K562 (cell line): ENCODE results near the gene PPP4R4. TPM values are rescaled to one million over a fixed set of nuclear protein-coding genes. Genes with fewer than 3 reads are reported as not detected.

Experiments
- ATAC-seq: fragments of 200-7000 bp; cut with Tn5 transposase; 3 replicates; pipeline ENCODE4 v1.9.1; 2020; ENCODE audit warnings: moderate library complexity
- BruUV-seq: library from RNA; stranded (reverse); fragments of 400-500 nt; replicated peaks from 2 replicates; lab custom pipeline; 2021; lab: Mats Ljungman, UMichigan
- CTCF ChIA-PET: fragments of 300-600 bp; formaldehyde crosslinking; extraction: SDS; loops from one replicate; lab custom pipeline; 2021; ENCODE audit warnings: low intra/inter-chr PET ratio; lab: Yijun Ruan, JAX
- POLR2A ChIA-PET: fragments of 300-600, 350-650 bp; sonication (Branson Sonifier 250); formaldehyde crosslinking; extraction: SDS; loops from one replicate; lab custom pipeline; 2021; ENCODE audit warnings: antibody characterized with exemption, inconsistent platforms; lab: Yijun Ruan, JAX
- DNase-seq, 4 experiments: peaks; one replicate each; pipeline versions ENCODE4 v3.0.0 to v3.0.0-alpha.2; 2011 to 2018; ENCODE audit warnings: low spot score in 3 of 4, mixed read lengths in 3 of 4; ENCODE audit errors: extremely low read depth in 1 of 4
- FAIRE-seq: peaks from 2 replicates; lab custom pipeline; 2011; peaks lifted over from hg19 to GRCh38; lab: Jason Lieb, UNC
- H2AFZ ChIP-seq: 2 replicates; pipeline ENCODE4 v1.6.0; 2011; ENCODE audit warnings: low read depth, low read length, control low read depth, inconsistent platforms
- H3K27ac ChIP-seq: fragments of 200-600 bp; 3 replicates; pipeline ENCODE4 v1.8.0; 2011; ENCODE audit warnings: low read depth, mild to moderate bottlenecking, control low read depth, inconsistent platforms, low read length, moderate library complexity, mixed read lengths; ENCODE audit errors: extremely low read depth
- H3K27me3 ChIP-seq, 2 experiments: fragments of 300-600 bp in 1 of 2; 2 replicates in 1 of 2; 3 replicates in 1 of 2; pipeline versions ENCODE4 v1.6.0 to v1.8.0; 2011; ENCODE audit warnings: inconsistent platforms in 2 of 2, low read length in 2 of 2, mild to moderate bottlenecking in 1 of 2, mixed read lengths in 1 of 2, moderate library complexity in 1 of 2; ENCODE audit not compliant: control insufficient read depth in 2 of 2, insufficient read depth in 2 of 2
- H3K36me3 ChIP-seq: fragments of 300-600 bp; 3 replicates; pipeline ENCODE4 v1.8.0; 2011; ENCODE audit warnings: mild to moderate bottlenecking, low read length, inconsistent platforms; ENCODE audit not compliant: control insufficient read depth, insufficient read depth
- H3K4me1 ChIP-seq, 2 experiments: fragments of 200-600 bp in 1 of 2; replicated peaks in 1 of 2; 2 replicates in 1 of 2; 3 replicates in 1 of 2; pipeline versions ENCODE4 v1.5.1 to v1.8.0; 2011; ENCODE audit warnings: inconsistent platforms in 2 of 2, low read length in 2 of 2, mild to moderate bottlenecking in 1 of 2, mixed read lengths in 1 of 2, moderate library complexity in 1 of 2; ENCODE audit not compliant: control insufficient read depth in 2 of 2, insufficient read depth in 2 of 2
- H3K4me2 ChIP-seq: 2 replicates; pipeline ENCODE4 v1.6.1; 2011; ENCODE audit warnings: low read length, control low read depth, inconsistent platforms, mixed read lengths; ENCODE audit not compliant: insufficient read depth
- H3K4me3 ChIP-seq: fragments of 200-600 bp; sonication (generic), shearing (Covaris generic); 2 replicates; pipeline ENCODE4 v1.5.1; 2016; ENCODE audit warnings: control low read depth, inconsistent platforms
- H3K79me2 ChIP-seq: fragments of 200-600 bp; 3 replicates; pipeline ENCODE4 v1.8.0; 2011; ENCODE audit warnings: low read length, inconsistent platforms; ENCODE audit not compliant: control insufficient read depth, insufficient read depth
- H3K9ac ChIP-seq, 2 experiments: 2 replicates each; pipeline versions ENCODE4 v1.6.0 to v1.6.1; 2011; ENCODE audit warnings: low read depth in 2 of 2, low read length in 2 of 2, control low read depth in 1 of 2, inconsistent platforms in 1 of 2, mild to moderate bottlenecking in 1 of 2, mixed read lengths in 1 of 2; ENCODE audit not compliant: insufficient read depth in 1 of 2
- H3K9me1 ChIP-seq: one replicate; pipeline ENCODE4 v1.6.0; 2011; ENCODE audit warnings: inconsistent platforms, mild to moderate bottlenecking, low read length, moderate library complexity; ENCODE audit not compliant: control insufficient read depth, insufficient read depth
- H3K9me3 ChIP-seq: replicated peaks from 2 replicates; pipeline ENCODE4 v1.5.1; 2011; ENCODE audit warnings: low read depth, low read length, inconsistent platforms; ENCODE audit not compliant: control insufficient read depth, insufficient read depth
- H4K20me1 ChIP-seq: replicated peaks from 2 replicates; pipeline ENCODE4 v1.6.1; 2011; ENCODE audit warnings: low read length, inconsistent platforms, mixed read lengths; ENCODE audit not compliant: control insufficient read depth, insufficient read depth
- CBFB ChIP-seq: sonication (generic); formaldehyde crosslinking; IDR thresholded peaks from 2 replicates; pipeline ENCODE4 v1.4.0; 2020; ENCODE audit warnings: mild to moderate bottlenecking, missing genetic modification reagents
- CEBPB ChIP-seq: fragments of 450-650 bp; IDR thresholded peaks from 2 replicates; pipeline ENCODE4 v1.6.1; 2016; ENCODE audit warnings: missing genetic modification characterization, missing compliant biosample characterization
- CTCFL ChIP-seq: IDR thresholded peaks from 2 replicates; pipeline ENCODE4 v1.6.1; 2011; ENCODE audit warnings: borderline replicate concordance, low read depth, mild to moderate bottlenecking, moderate library complexity, low read length; ENCODE audit not compliant: insufficient read depth, poor library complexity, severe bottlenecking
- ERF ChIP-seq: fragments of 450-650 bp; formaldehyde crosslinking; IDR thresholded peaks from 2 replicates; pipeline ENCODE4 v1.4.0; 2020; ENCODE audit warnings: mild to moderate bottlenecking, mixed read lengths
- ETS2 ChIP-seq: IDR thresholded peaks from 2 replicates; pipeline ENCODE4 v1.6.1; 2016; ENCODE audit warnings: borderline replicate concordance, missing genetic modification characterization, mild to moderate bottlenecking, moderate library complexity, missing compliant biosample characterization; ENCODE audit not compliant: poor library complexity, severe bottlenecking
- HMGN3 ChIP-seq: IDR thresholded peaks from 2 replicates; pipeline ENCODE4 v1.6.1; 2011; ENCODE audit warnings: borderline replicate concordance, low read depth, mild to moderate bottlenecking, mixed read lengths, low read length; ENCODE audit not compliant: insufficient read length; ENCODE audit errors: extremely low read depth
- MCM5 ChIP-seq: fragments of 450-650 bp; IDR thresholded peaks from 2 replicates; pipeline ENCODE4 v1.6.1; 2016; ENCODE audit warnings: low read depth
- MLLT1 ChIP-seq, 2 experiments: fragments of 450-650 bp; IDR thresholded peaks; 2 replicates each; pipeline ENCODE4 v1.6.1; 2016
- MXI1 ChIP-seq: IDR thresholded peaks from 2 replicates; pipeline ENCODE4 v1.6.1; 2011; ENCODE audit warnings: low read depth, mild to moderate bottlenecking, improper control_type of control experiment, low read length
- POLR2B ChIP-seq: fragments of 450-650 bp; IDR thresholded peaks from 2 replicates; pipeline ENCODE4 v1.6.1; 2018; ENCODE audit warnings: low read depth; ENCODE audit not compliant: partially characterized antibody
- STAT5A ChIP-seq: IDR thresholded peaks from 2 replicates; pipeline ENCODE4 v1.6.1; 2012; ENCODE audit warnings: low read length, inconsistent platforms, borderline replicate concordance
- ZEB2 ChIP-seq: fragments of 450-650 bp; IDR thresholded peaks from 2 replicates; pipeline ENCODE4 v1.6.1; 2016
- ZMIZ1 ChIP-seq, 2 experiments: fragments of 150-350 bp in 1 of 2; IDR thresholded peaks; 2 replicates each; pipeline ENCODE4 v1.6.1; 2012 to 2016; ENCODE audit warnings: low read depth in 2 of 2, low read length in 2 of 2, mild to moderate bottlenecking in 1 of 2, moderate library complexity in 1 of 2
- ZNF133 ChIP-seq: fragments of 250-450 bp; sonication (Bioruptor Pico); IDR thresholded peaks from 2 replicates; pipeline ENCODE4 v1.4.0; 2020; ENCODE audit warnings: mild to moderate bottlenecking
- ZNF274 ChIP-seq: IDR thresholded peaks from 2 replicates; pipeline ENCODE4 v1.6.1; 2011; ENCODE audit warnings: low read depth, mild to moderate bottlenecking, low read length, moderate library complexity, borderline replicate concordance
- ZNF324 ChIP-seq: fragments of 250-450 bp; sonication (Bioruptor Pico); IDR thresholded peaks from 2 replicates; pipeline ENCODE4 v1.4.0; 2020; ENCODE audit warnings: mild to moderate bottlenecking
- ZNF584 ChIP-seq: fragments of 200-800 bp; sonication (Bioruptor generic); IDR thresholded peaks from 2 replicates; pipeline ENCODE4 v1.6.1; 2016; ENCODE audit warnings: low read depth, mild to moderate bottlenecking, missing genetic modification characterization, missing compliant biosample characterization
- WGBS: fragments of 100-300 bp; shearing (Covaris generic); methylation state at CpG from one replicate; pipeline ENCODE4 v1.1.6; 2016; ENCODE audit warnings: low coverage, mixed read lengths; ENCODE audit not compliant: insufficient coverage; ENCODE audit errors: missing lambda C conversion rate; 5-methylcytosine and 5-hydroxymethylcytosine counted together
- in situ Hi-C: fragments of 300-500 bp; cut with MboI; formaldehyde crosslinking; loops from 4 replicates; pipeline ENCODE4 v1.15.0; 2018; ENCODE audit warnings: inconsistent platforms, mixed read lengths
- intact Hi-C: fragments of 100-400 bp; cut with micrococcal nuclease; formaldehyde crosslinking; loops from 2 replicates; pipeline ENCODE4 v1.14.2; 2022
- polyA plus RNA-seq, 8 experiments: library from polyadenylated mRNA; depleted of rRNA in 4 of 8; stranded (reverse) in 5 of 8; unstranded in 3 of 8; fragments of >200 nt; fragmentation: Nextera tagmentation in 2 of 8; fragmentation: Illumina TruSeq in 1 of 8; extraction: Ambion mirVana in 2 of 8; extraction: Trizol in 1 of 8; gene quantifications; 2 replicates each; pipeline versions ENCODE4 v1.2.1 to v1.2.3, GENCODE V29; 2011 to 2014; ENCODE audit warnings: inconsistent platforms in 1 of 8, missing spikeins in 1 of 8
- total RNA-seq, 7 experiments: library from RNA; depleted of rRNA in 6 of 7; stranded (reverse); fragments of >200 nt in 6 of 7; fragmentation: Illumina TruSeq in 2 of 7; extraction: Trizol in 2 of 7; gene quantifications; 2 replicates each; pipeline versions ENCODE4 v1.2.1 to v1.2.3, GENCODE V29; 2011 to 2021; ENCODE audit warnings: low replicate concordance in 1 of 7

The PPP4R4 gene
- total and polyA plus RNA-seq, 9 of the 15 experiments (the other 6 are each of a cell fraction or from before 2014, with no cell fraction given) = 0.11 to 0.26 TPM; not detected in 7

GRCh38 chr14:94139421-94139820, 34.7 kb upstream of the PPP4R4 start:
- Histone ChIP-seq H2AFZ (no peak overlapping the region), H3K27me3 (peaks cover 0 to 15% of the 10 kb centered on the region in 2 experiments; a peak in 2 of 5 replicates), H3K4me1 (no peaks in the 10 kb centered on the region; a peak in 2 of 5 replicates), H4K20me1 (no peaks in the 10 kb centered on the region), H3K27ac (no peak overlapping the region), H3K9ac (no peak overlapping the region), H3K9me3 (no peaks in the 10 kb centered on the region; the same call in 1 of the 2 replicates), H3K4me3 (no peak overlapping the region), H3K79me2 (no peaks in the 10 kb centered on the region), H3K4me2 (no peak overlapping the region), H3K9me1 (no peaks in the 10 kb centered on the region), H3K36me3 (no peaks in the 10 kb centered on the region)
- intact Hi-C loops (no loop called here), in situ Hi-C loops (loop anchor here (5.0 kb wide), 1 partner anchor 102 kb away; no protein-coding TSS in a partner anchor)
- no peak for ATAC-seq
- ChIA-PET POLR2A (interaction anchor here (0.5 kb wide), 1 partner anchor 155 kb away, joined by 4 read pairs; no protein-coding TSS in a partner anchor), CTCF (no interaction called here)
- no peak for FAIRE-seq
- DNase-seq = no peak
- no TSS peak for BruUV-seq
- WGBS = 15% methylated on average over 5 of the region's 5 CpGs
- TF ChIP-seq POLR2B = no peak
- no peak for TF ChIP-seq CEBPB (tag)
- no peak for TF ChIP-seq HMGN3
- TF ChIP-seq ZMIZ1 (IDR thresholded peaks at IDR 0.05; ENCODE audit: low read depth in 2 of 2, low read length in 2 of 2) = no peak
- no peak for TF ChIP-seq MCM5
- no peak for TF ChIP-seq ETS2 (tag)
- no peak for TF ChIP-seq ZEB2
- no peak for TF ChIP-seq CBFB (CRISPR knock-in tag)
- no peak for TF ChIP-seq MXI1
- no peak for TF ChIP-seq MLLT1 (IDR thresholded peaks at IDR 0.05)
- TF ChIP-seq ZNF324 (CRISPR knock-in tag) = no peak
- no peak for TF ChIP-seq ZNF274
- no peak for TF ChIP-seq CTCFL
- TF ChIP-seq STAT5A = no peak
- no peak for TF ChIP-seq ZNF584
- TF ChIP-seq ERF (CRISPR knock-in tag) = no peak
- TF ChIP-seq ZNF133 (CRISPR knock-in tag) = no peak
